ENCODE results near the gene PSMD10. TPM values are rescaled to one million over a fixed set of nuclear protein-coding genes. Genes with fewer than 3 reads are reported as not detected.

Gene PSMD10, protein sequence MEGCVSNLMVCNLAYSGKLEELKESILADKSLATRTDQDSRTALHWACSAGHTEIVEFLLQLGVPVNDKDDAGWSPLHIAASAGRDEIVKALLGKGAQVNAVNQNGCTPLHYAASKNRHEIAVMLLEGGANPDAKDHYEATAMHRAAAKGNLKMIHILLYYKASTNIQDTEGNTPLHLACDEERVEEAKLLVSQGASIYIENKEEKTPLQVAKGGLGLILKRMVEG
- total RNA-seq = 10 to 100 TPM; 26.1 to 27.5 TPM
- 10 to 100 TPM; 51.5 to 68.5 (median 63.7) TPM for polyA plus RNA-seq
- total RNA-seq = 10.3 to 36.6 (median 29.6) reads per million in 6 experiments

- Mint-ChIP-seq H3K9me3 (no peaks in the 10 kb centered on the region), H3K36me3 (peaks cover 0 to 10% (median 0%) of the 10 kb centered on the region in 3 donors), H3K27ac (no peak within 1 kb of the TSS), H3K4me1 (peaks cover 0 to 19% (median 8%) of the 10 kb centered on the region in 4 donors), H3K27me3 (no peaks in the 10 kb centered on the region), H3K4me3 (no peak within 1 kb of the TSS)
- POLR2A ChIA-PET = interaction anchor here (0.5 to 1.4 kb wide), 6 partner anchors 9 to 463 kb away, joined by 3 to 5 read pairs (median 3); partner anchors contain the start of genes MID2 and PRPS1
- DNase-seq (peak; percentile 72 to 93 (median 88)), ATAC-seq (peak; percentile 95)
Observed at GRCh38 chrX:108091264-108091877, at the start of gene PSMD10, which contains the start of gene ATG4A. Gene PSMD10, minus strand, starts transcription at chrX:108091542. Its CDS starts 22 bp downstream, at chrX:108091520. Gene ATG4A, plus strand, starts transcription at chrX:108091778. Its CDS starts 49 bp downstream, at chrX:108091827.

DNA sequence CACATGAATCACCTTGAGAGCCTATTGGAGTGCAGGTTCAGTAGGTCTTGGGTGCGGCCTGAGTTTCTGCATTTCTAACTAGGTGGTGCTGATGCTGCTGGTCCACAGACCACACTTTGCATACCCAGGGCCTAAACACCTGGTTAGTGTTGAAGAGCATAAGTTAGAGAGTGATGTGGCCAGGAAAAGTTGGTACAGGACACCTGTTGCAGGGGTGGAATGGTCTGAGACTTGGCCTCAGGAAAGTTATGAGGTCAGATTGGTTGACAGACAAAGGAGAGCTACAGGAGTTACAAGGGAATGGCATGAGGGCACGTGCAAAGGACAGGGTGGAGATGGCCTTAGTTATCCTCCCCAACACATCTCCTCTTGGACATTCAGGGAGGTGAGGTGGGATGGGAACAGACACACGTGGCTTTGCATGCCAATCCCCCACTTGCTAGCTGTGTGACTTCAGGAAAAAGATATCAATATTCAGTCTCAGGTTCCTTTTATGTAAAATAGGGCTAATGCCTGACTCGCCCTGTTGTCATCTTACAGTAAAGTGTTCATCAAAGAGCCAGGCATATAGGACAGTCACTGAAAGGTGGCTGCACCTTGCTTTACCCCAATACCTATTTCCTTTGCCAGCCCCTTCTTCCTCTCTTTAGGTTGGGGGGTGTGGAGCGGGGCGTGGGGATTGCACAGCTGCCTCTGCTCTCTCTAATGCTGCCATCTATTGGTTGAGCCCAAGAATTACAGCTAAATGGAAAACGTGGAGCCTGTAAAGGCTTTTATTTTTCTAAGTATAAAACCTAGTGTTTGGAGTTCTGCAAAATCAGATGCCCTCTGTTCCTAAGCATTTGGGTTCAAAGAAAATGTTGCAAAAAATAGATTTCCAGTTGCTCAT is 47.7 kb upstream of the PSMD10 start:
- H3K27me3 Mint-ChIP-seq = no peaks in the 10 kb centered on the region
- no peaks in the 10 kb centered on the region for H3K9me3 Mint-ChIP-seq
- H3K27ac Mint-ChIP-seq = no peak overlapping the region
- POLR2A ChIA-PET = no interaction called here
- no peak for ATAC-seq
- no peaks in the 10 kb centered on the region for H3K4me1 Mint-ChIP-seq
- peaks cover 21 to 61% (median 45%) of the 10 kb centered on the region in 3 donors for H3K36me3 Mint-ChIP-seq
- H3K4me3 Mint-ChIP-seq = no peak overlapping the region
- DNase-seq = no peak

DNA sequence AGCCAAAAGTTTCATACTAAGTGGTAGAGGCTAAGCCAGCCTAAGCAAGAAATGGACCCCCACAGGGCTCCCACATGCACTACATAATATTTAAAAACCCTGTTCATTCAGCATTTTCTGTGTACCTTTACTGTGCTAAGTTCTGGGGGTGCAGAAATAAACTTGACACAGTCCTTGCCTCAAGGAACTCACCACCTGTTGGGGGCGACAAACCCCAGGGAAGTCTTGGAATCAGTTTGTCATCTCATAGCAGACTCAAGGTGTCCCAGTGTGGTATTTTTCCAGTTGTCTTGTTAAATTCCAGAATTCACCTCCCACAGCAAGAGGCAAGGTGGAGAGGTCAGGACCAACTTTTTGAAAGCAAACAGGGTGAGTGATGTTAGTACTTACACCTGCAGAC is 43.4 kb upstream of the PSMD10 start:
- H3K4me3 Mint-ChIP-seq = no peak overlapping the region
- H3K27me3 Mint-ChIP-seq = no peaks in the 10 kb centered on the region
- H3K27ac Mint-ChIP-seq = peak overlapping the region in 1 of 10 donors; percentile 49
- no peaks in the 10 kb centered on the region for H3K4me1 Mint-ChIP-seq
- ATAC-seq (no peak), DNase-seq (no peak)
- H3K36me3 Mint-ChIP-seq = peaks cover 20 to 80% (median 37%) of the 10 kb centered on the region in 3 donors
- H3K9me3 Mint-ChIP-seq = no peaks in the 10 kb centered on the region
- POLR2A ChIA-PET = no interaction called here

DNA sequence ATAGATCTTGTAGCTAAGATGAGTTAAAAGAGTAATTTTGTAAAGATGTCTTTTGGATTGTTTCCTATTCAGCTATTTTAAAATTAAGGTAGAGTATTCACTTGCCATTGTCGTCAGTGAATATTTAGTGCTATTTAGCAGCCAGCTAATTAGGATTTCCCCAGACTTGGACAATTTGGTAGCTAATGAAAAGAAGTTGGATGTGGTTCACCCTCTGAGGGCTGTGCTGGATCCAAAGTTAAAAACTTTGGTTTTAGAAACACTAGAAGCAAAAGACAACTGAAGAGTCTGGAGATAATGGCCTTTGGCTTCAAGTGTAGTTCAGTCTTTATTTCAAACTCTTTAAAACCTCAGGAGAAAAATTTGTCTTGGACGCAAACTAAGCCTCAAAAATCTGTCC is 41.5 kb upstream of the PSMD10 start:
- H3K36me3 Mint-ChIP-seq = peaks cover 11 to 70% (median 26%) of the 10 kb centered on the region in 3 donors
- DNase-seq (no peak), ATAC-seq (no peak)
- no peaks in the 10 kb centered on the region for H3K4me1 Mint-ChIP-seq
- H3K4me3 Mint-ChIP-seq = no peak overlapping the region
- no peaks in the 10 kb centered on the region for H3K9me3 Mint-ChIP-seq
- H3K27ac Mint-ChIP-seq = no peak overlapping the region
- POLR2A ChIA-PET = interaction anchor here (0.7 kb wide), 1 partner anchor 673 kb away, joined by 4 read pairs; no protein-coding TSS in a partner anchor
- no peaks in the 10 kb centered on the region for H3K27me3 Mint-ChIP-seq

DNA sequence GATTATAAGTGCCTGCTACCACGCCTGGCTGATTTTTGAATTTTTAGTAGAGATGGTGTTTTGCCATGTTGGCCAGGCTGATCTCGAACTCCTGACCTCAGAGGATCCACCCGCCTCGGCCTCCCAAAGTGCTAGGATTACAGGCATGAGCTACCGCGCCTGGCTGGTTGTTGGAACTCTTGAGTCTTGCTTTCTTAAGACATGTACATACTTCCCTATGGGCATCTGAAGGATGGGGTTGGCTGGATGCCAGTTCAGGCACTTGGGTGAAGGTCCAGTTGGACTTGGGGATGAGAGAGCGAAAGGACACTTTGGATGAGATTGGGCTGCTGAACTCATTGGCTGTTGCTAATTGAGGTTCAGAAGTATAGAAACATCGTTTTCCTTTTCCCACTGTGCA is 40.7 kb upstream of the PSMD10 start:
- no peaks in the 10 kb centered on the region for H3K9me3 Mint-ChIP-seq
- no peaks in the 10 kb centered on the region for H3K27me3 Mint-ChIP-seq
- no peak for DNase-seq
- POLR2A ChIA-PET = no interaction called here
- no peak for ATAC-seq
- peaks cover 7 to 68% (median 24%) of the 10 kb centered on the region in 3 donors for H3K36me3 Mint-ChIP-seq
- H3K27ac Mint-ChIP-seq = no peak overlapping the region
- no peak overlapping the region for H3K4me3 Mint-ChIP-seq
- no peaks in the 10 kb centered on the region for H3K4me1 Mint-ChIP-seq

DNA sequence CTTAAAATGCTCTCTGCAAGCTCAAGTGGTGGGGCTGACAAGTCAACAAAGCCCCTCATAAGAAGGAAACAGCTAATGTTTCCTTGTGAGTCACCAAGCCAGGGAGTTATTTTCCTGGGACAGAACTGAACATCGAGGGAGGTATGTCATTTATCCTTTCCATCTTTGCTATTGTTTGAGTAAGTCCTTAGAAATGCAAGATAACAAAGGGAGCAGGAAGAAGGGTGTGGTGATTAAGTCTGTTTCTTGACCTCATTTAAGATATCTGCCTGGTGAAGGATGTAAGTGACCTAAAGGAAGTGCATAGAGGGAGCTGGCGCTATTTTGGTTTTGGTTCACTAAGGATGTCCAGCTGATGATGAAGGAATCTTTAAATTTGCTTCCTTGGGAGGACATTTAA is 40.1 kb upstream of the PSMD10 start:
- ATAC-seq (no peak), DNase-seq (no peak)
- Mint-ChIP-seq H3K4me1 (no peaks in the 10 kb centered on the region), H3K27me3 (no peaks in the 10 kb centered on the region), H3K36me3 (peaks cover 5 to 68% (median 26%) of the 10 kb centered on the region in 3 donors), H3K9me3 (no peaks in the 10 kb centered on the region), H3K4me3 (no peak overlapping the region), H3K27ac (no peak overlapping the region)
- POLR2A ChIA-PET = no interaction called here

GRCh38 chrX:108130889-108131288 is 39.5 kb upstream of the PSMD10 start:
- ATAC-seq (no peak), DNase-seq (no peak)
- Mint-ChIP-seq H3K9me3 (no peaks in the 10 kb centered on the region), H3K4me1 (no peaks in the 10 kb centered on the region), H3K27me3 (no peaks in the 10 kb centered on the region), H3K27ac (no peak overlapping the region), H3K4me3 (no peak overlapping the region), H3K36me3 (peaks cover 5 to 71% (median 28%) of the 10 kb centered on the region in 3 donors)
- POLR2A ChIA-PET = no interaction called here

DNA sequence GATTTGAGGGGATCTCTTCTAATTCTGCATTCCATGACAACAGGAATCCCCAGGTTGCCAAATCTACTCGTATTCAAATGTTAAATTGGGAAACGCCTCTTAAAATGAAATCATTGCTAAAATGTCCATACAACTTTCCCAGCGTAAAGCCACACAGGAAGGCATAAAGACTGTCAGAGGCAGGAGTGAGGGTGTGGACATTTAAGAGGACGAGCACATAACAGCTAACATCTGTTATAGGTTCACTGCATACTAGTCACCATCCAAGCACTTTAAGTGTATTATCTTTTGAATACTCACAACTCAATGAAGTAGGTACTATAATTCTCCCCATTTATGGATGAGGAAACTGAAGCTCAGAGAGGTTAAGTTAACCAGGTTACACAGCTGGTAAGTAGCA is 35.8 kb upstream of the PSMD10 start:
- ATAC-seq = no peak
- DNase-seq = no peak
- Mint-ChIP-seq H3K4me3 (no peak overlapping the region), H3K27ac (no peak overlapping the region), H3K4me1 (no peaks in the 10 kb centered on the region), H3K36me3 (peaks cover 5 to 48% (median 15%) of the 10 kb centered on the region in 3 donors), H3K27me3 (no peaks in the 10 kb centered on the region), H3K9me3 (no peaks in the 10 kb centered on the region)
- POLR2A ChIA-PET = no interaction called here

GRCh38 chrX:108126661-108127060 is 35.3 kb upstream of the PSMD10 start:
- Mint-ChIP-seq H3K9me3 (no peaks in the 10 kb centered on the region), H3K4me1 (no peaks in the 10 kb centered on the region), H3K27me3 (no peaks in the 10 kb centered on the region), H3K4me3 (no peak overlapping the region), H3K27ac (no peak overlapping the region), H3K36me3 (peaks cover 5 to 44% (median 15%) of the 10 kb centered on the region in 3 donors)
- DNase-seq (no peak), ATAC-seq (no peak)
- POLR2A ChIA-PET = no interaction called here

- H3K27ac Mint-ChIP-seq = no peak overlapping the region
- POLR2A ChIA-PET = no interaction called here
- ATAC-seq = no peak
Observed at GRCh38 chrX:108123591-108124366, 32.4 kb upstream of the PSMD10 start.

DNA sequence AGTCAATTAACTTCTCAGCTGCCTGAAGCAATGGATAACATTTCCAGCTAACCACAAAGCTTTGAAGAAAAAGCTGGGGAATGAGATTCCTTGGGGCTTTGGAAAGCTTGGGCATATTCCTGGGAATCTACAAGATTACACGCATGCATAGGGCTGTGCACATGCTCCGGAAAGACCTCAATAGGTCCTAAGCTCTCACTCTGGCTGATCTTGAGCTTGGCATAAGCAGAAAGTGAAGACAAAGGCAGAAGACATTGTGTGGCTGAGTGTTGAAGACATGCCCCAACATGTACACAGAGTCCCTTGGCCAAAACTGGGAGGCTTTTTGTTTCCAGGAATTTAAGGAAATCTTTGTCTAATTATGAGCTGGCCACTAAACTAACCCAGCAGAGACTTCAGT is 31.4 kb upstream of the PSMD10 start:
- no peak overlapping the region for H3K4me3 Mint-ChIP-seq
- no peak for DNase-seq
- no peaks in the 10 kb centered on the region for H3K9me3 Mint-ChIP-seq
- POLR2A ChIA-PET = no interaction called here
- H3K4me1 Mint-ChIP-seq = no peaks in the 10 kb centered on the region
- no peak overlapping the region for H3K27ac Mint-ChIP-seq
- ATAC-seq = no peak
- H3K27me3 Mint-ChIP-seq = no peaks in the 10 kb centered on the region
- peaks cover 0 to 20% (median 9%) of the 10 kb centered on the region in 3 donors for H3K36me3 Mint-ChIP-seq

More at GRCh38 chrX:108123591-108124366, 32.4 kb upstream of the PSMD10 start:
- H3K36me3 Mint-ChIP-seq = peaks cover 0 to 22% (median 10%) of the 10 kb centered on the region in 3 donors
- no peak for DNase-seq
- no peaks in the 10 kb centered on the region for H3K4me1 Mint-ChIP-seq
- no peaks in the 10 kb centered on the region for H3K9me3 Mint-ChIP-seq
- no peaks in the 10 kb centered on the region for H3K27me3 Mint-ChIP-seq
- H3K4me3 Mint-ChIP-seq = no peak overlapping the region

DNA sequence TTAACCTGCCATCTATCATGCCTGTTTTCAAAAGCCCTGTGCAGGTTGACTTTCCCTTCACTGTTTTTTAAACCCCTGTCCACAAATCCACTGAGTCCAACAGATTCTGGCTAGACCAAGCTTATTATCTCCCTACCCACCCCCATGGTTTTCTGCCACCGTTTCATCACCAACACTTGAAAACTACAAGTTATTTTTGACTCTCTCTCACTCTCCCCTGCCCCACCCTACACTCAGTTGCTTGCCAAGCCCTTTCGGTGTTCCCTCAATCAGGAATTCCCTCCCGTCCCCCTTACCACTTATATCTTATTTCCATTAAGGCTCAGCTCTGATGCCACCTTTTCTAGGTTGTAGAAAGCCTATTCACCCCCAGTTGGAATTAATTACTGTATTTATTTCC is 29.9 kb upstream of the PSMD10 start:
- ATAC-seq = no peak
- no peak for DNase-seq
- no peak overlapping the region for H3K27ac Mint-ChIP-seq
- POLR2A ChIA-PET = no interaction called here
- H3K9me3 Mint-ChIP-seq = no peaks in the 10 kb centered on the region
- H3K4me3 Mint-ChIP-seq = no peak overlapping the region
- no peaks in the 10 kb centered on the region for H3K4me1 Mint-ChIP-seq
- peaks cover 0 to 12% (median 2%) of the 10 kb centered on the region in 3 donors for H3K36me3 Mint-ChIP-seq
- no peaks in the 10 kb centered on the region for H3K27me3 Mint-ChIP-seq
